ENCODE measurements around the gene EFCAB6.

DNA sequence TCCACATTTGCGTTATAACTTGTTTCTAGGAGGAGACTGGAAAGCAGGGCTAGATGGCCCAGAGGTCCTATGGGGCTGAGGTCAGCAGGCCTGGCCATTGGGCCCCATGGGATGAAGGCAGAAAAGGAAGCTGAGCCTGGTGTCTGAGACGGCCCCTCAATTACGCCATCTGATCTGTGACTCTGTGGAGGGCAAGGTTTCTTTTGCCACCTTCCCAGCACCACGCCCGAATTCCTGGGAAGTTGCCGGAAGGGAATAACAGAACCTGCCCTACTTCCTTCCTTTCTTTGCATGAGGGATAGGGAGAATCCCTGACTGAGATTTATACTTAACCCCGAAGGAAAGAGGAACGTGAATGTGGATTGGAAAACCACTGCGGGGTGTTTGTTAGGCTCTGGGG, 282.2 kb downstream of the EFCAB6 start:
- TF ChIP-seq POLR2A (IDR thresholded peaks at IDR 0.05; ENCODE audit: low read length): no peak
- no peak for TF ChIP-seq GATA1 (IDR thresholded peaks at IDR 0.05; ENCODE audit: low read depth, low read length)

Measured in erythroblast (primary cell).